CD14-positive monocyte (primary cell): ENCODE measurements around the gene CENPU. TPM values are rescaled to one million over a fixed set of nuclear protein-coding genes. Genes with fewer than 3 reads are reported as not detected.

Experiments
- DNase-seq, 3 donors: peaks; one replicate each; pipeline ENCODE4 v3.0.0-alpha.2; 2011 to 2022
- H2AFZ ChIP-seq: 2 replicates; pipeline ENCODE4 v1.6.0; 2012; ENCODE audit warnings: mild to moderate bottlenecking, low read depth, low read length, inconsistent platforms; ENCODE audit not compliant: insufficient read depth, poor library complexity, severe bottlenecking
- H3K27ac ChIP-seq, 2 donors: 1 replicate in 1 of 2; 2 replicates in 1 of 2; pipeline ENCODE4 v1.5.1; 2012 to 2013; ENCODE audit warnings: low read length in 2 of 2, control low read depth in 1 of 2, inconsistent platforms in 1 of 2, low read depth in 1 of 2, mild to moderate bottlenecking in 1 of 2
- H3K27me3 ChIP-seq, 2 donors: one replicate each; pipeline versions ENCODE4 v1.6.0 to v1.6.1; 2011 to 2013; ENCODE audit warnings: low read length in 2 of 2; ENCODE audit not compliant: control insufficient read depth in 2 of 2, insufficient read depth in 2 of 2
- H3K36me3 ChIP-seq, 2 donors: replicated peaks in 1 of 2; 1 replicate in 1 of 2; 2 replicates in 1 of 2; pipeline versions ENCODE4 v1.5.1 to v1.6.1; 2012 to 2013; ENCODE audit warnings: low read length in 2 of 2, control low read depth in 1 of 2, inconsistent platforms in 1 of 2, mild to moderate bottlenecking in 1 of 2; ENCODE audit not compliant: insufficient read depth in 2 of 2, control insufficient read depth in 1 of 2
- H3K4me1 ChIP-seq, 2 donors: 1 replicate in 1 of 2; 2 replicates in 1 of 2; pipeline versions ENCODE4 v1.5.1 to v1.6.1; 2012 to 2013; ENCODE audit warnings: low read length in 2 of 2, control low read depth in 1 of 2, inconsistent platforms in 1 of 2, mild to moderate bottlenecking in 1 of 2, moderate library complexity in 1 of 2; ENCODE audit not compliant: insufficient read depth in 2 of 2, control insufficient read depth in 1 of 2
- H3K4me2 ChIP-seq: replicated peaks from 2 replicates; pipeline ENCODE3; 2012; ENCODE audit warnings: low read length, moderate library complexity, mild to moderate bottlenecking; ENCODE audit not compliant: poor library complexity, severe bottlenecking; ENCODE audit errors: extremely low read depth
- H3K4me3 ChIP-seq, 3 experiments: fragments of 200-600 bp in 1 of 3; sonication (generic) in 1 of 3; replicated peaks in 1 of 3; 1 replicate in 2 of 3; 2 replicates in 1 of 3; pipeline ENCODE4 v1.5.1; 2011 to 2013; ENCODE audit warnings: low read length in 3 of 3, mild to moderate bottlenecking in 3 of 3, control low read depth in 2 of 3, low read depth in 2 of 3, inconsistent platforms in 1 of 3, moderate library complexity in 1 of 3
- H3K79me2 ChIP-seq: 2 replicates; pipeline ENCODE4 v1.6.0; 2012; ENCODE audit warnings: mild to moderate bottlenecking, control low read depth, inconsistent platforms, low read length, moderate library complexity; ENCODE audit not compliant: insufficient read depth
- H3K9ac ChIP-seq: 2 replicates; pipeline ENCODE4 v1.6.0; 2017; ENCODE audit warnings: low read length, mild to moderate bottlenecking; ENCODE audit not compliant: insufficient read depth, poor library complexity, severe bottlenecking
- H3K9me3 ChIP-seq, 2 donors: replicated peaks in 1 of 2; 1 replicate in 1 of 2; 2 replicates in 1 of 2; pipeline versions ENCODE4 v1.5.1 to v1.6.1; 2012 to 2013; ENCODE audit warnings: low read length in 2 of 2, control low read depth in 1 of 2; ENCODE audit not compliant: control insufficient read depth in 1 of 2, insufficient read depth in 1 of 2
- H4K20me1 ChIP-seq: 2 replicates; pipeline ENCODE4 v1.6.0; 2012; ENCODE audit warnings: mild to moderate bottlenecking, low read length, control low read depth, moderate library complexity; ENCODE audit not compliant: insufficient read depth
- H3K27ac Mint-ChIP-seq, 7 donors: one replicate each; pipeline ENCODE4 v1.8.0; 2020; ENCODE audit warnings: mild to moderate bottlenecking in 7 of 7, mixed read lengths in 7 of 7, moderate library complexity in 6 of 7, inconsistent platforms in 2 of 7
- H3K27me3 Mint-ChIP-seq, 3 donors: one replicate each; pipeline ENCODE4 v1.8.0; 2021 to 2022; ENCODE audit warnings: low read depth in 3 of 3, mild to moderate bottlenecking in 3 of 3, mixed read lengths in 3 of 3, moderate library complexity in 3 of 3, inconsistent platforms in 1 of 3
- H3K36me3 Mint-ChIP-seq, 2 donors: one replicate each; pipeline ENCODE4 v1.8.0; 2020; ENCODE audit warnings: mixed read lengths in 2 of 2, inconsistent platforms in 1 of 2, mild to moderate bottlenecking in 1 of 2
- H3K4me1 Mint-ChIP-seq: one replicate; pipeline ENCODE4 v1.8.0; 2020; ENCODE audit warnings: mild to moderate bottlenecking, mixed read lengths
- H3K4me3 Mint-ChIP-seq, 2 donors: one replicate each; pipeline ENCODE4 v1.8.0; 2020; ENCODE audit warnings: mild to moderate bottlenecking in 2 of 2, mixed read lengths in 2 of 2, moderate library complexity in 1 of 2
- H3K9me3 Mint-ChIP-seq, 7 donors: one replicate each; pipeline ENCODE4 v1.8.0; 2020 to 2022; ENCODE audit warnings: mixed read lengths in 7 of 7, mild to moderate bottlenecking in 6 of 7, moderate library complexity in 6 of 7, inconsistent platforms in 2 of 7
- WGBS: methylation state at CpG from one replicate; pipeline ENCODE4 v1.1.5; 2013; ENCODE audit warnings: missing lambda C conversion rate; ENCODE audit not compliant: insufficient coverage; 5-methylcytosine and 5-hydroxymethylcytosine counted together
- intact Hi-C, 2 donors: fragments of 100-400 bp; cut with micrococcal nuclease; formaldehyde crosslinking; loops; one replicate each; pipeline versions ENCODE4 v1.15.0 to v1.15.1; 2023
- polyA plus RNA-seq, 3 donors: library from polyadenylated mRNA; depleted of rRNA in 1 of 3; unstranded in 2 of 3; stranded (reverse) in 1 of 3; fragments of 300-500 nt in 2 of 3; fragments of >200 nt in 1 of 3; fragmentation: Illumina TruSeq in 2 of 3; gene quantifications; 1 replicate in 2 of 3; 2 replicates in 1 of 3; pipeline ENCODE4 v1.2.3, GENCODE V29; 2012 to 2021
- TF ChIP-seq, protein P1 (sequence below): fragments of 200-600 bp; IDR thresholded peaks from one replicate; pipeline ENCODE4 v1.8.0; 2022; ENCODE audit warnings: antibody characterized with exemption, mild to moderate bottlenecking

CENPU gene
- polyA plus RNA-seq, 3 donors: 1.2 to 1.6 (median 1.5) TPM

DNA sequence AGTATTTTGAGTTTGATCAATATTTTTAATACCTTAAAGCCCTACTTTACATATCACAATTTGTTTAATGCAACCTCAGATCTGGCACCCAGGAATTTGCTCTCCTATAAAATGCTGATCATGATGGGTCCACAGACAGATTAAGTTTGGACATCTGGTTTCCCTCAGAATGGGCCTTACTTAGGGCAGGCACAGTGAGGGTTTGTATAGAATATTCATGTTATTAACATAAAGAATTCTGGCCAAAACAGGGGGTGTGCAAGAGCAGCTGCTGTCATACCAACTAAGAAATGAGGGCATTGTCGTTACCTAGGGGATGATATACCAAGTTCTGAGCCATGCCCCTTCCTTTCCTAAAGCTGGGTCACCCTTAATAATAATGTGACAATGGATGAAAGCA is 37.5 kb upstream of the CENPU start:
- Histone ChIP-seq H3K4me1 (no peaks in the 10 kb centered on the region), H2AFZ (no peak overlapping the region), H3K79me2 (no peaks in the 10 kb centered on the region), H3K9ac (no peak overlapping the region), H3K27ac (no peak overlapping the region), H3K4me3 (no peak overlapping the region), H3K4me2 (no peak overlapping the region), H3K36me3 (peaks cover 89 to 99% of the 10 kb centered on the region in 2 donors), H3K27me3 (no peaks in the 10 kb centered on the region), H3K9me3 (no peaks in the 10 kb centered on the region), H4K20me1 (peaks cover 93% of the 10 kb centered on the region)
- Mint-ChIP-seq H3K27ac (no peak overlapping the region), H3K36me3 (peaks cover 90 to 96% of the 10 kb centered on the region in 2 donors), H3K4me1 (no peaks in the 10 kb centered on the region), H3K27me3 (no peaks in the 10 kb centered on the region), H3K9me3 (no peaks in the 10 kb centered on the region), H3K4me3 (no peak overlapping the region)
- WGBS: 100% methylated on average over 1 of the region's 1 CpG
- DNase-seq: no peak
- TF ChIP-seq, protein P1, sequence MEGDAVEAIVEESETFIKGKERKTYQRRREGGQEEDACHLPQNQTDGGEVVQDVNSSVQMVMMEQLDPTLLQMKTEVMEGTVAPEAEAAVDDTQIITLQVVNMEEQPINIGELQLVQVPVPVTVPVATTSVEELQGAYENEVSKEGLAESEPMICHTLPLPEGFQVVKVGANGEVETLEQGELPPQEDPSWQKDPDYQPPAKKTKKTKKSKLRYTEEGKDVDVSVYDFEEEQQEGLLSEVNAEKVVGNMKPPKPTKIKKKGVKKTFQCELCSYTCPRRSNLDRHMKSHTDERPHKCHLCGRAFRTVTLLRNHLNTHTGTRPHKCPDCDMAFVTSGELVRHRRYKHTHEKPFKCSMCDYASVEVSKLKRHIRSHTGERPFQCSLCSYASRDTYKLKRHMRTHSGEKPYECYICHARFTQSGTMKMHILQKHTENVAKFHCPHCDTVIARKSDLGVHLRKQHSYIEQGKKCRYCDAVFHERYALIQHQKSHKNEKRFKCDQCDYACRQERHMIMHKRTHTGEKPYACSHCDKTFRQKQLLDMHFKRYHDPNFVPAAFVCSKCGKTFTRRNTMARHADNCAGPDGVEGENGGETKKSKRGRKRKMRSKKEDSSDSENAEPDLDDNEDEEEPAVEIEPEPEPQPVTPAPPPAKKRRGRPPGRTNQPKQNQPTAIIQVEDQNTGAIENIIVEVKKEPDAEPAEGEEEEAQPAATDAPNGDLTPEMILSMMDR: no peak
- intact Hi-C loops: no loop called here

- H3K27me3 ChIP-seq: no peaks in the 10 kb centered on the region
- no peak overlapping the region for H3K4me3 ChIP-seq
- no peak overlapping the region for H3K9ac ChIP-seq
- H3K79me2 ChIP-seq: no peaks in the 10 kb centered on the region
- H3K4me1 ChIP-seq: no peaks in the 10 kb centered on the region
- no peaks in the 10 kb centered on the region for H3K4me1 Mint-ChIP-seq
- no peak overlapping the region for H3K4me3 Mint-ChIP-seq
- DNase-seq: no peak
- no peak overlapping the region for H3K27ac Mint-ChIP-seq
- intact Hi-C loops: no loop called here
- TF ChIP-seq, protein P1: no peak
- peaks cover 96 to 99% of the 10 kb centered on the region in 2 donors for H3K36me3 Mint-ChIP-seq
- H3K27me3 Mint-ChIP-seq: no peaks in the 10 kb centered on the region
- peaks cover 93% of the 10 kb centered on the region for H4K20me1 ChIP-seq
- 97% methylated on average over 5 of the region's 7 CpGs for WGBS
- H3K4me2 ChIP-seq: no peak overlapping the region
- peaks cover 95 to 100% of the 10 kb centered on the region in 2 donors for H3K36me3 ChIP-seq
- H3K9me3 ChIP-seq: no peaks in the 10 kb centered on the region
- no peak overlapping the region for H2AFZ ChIP-seq
- no peak overlapping the region for H3K27ac ChIP-seq
- H3K9me3 Mint-ChIP-seq: no peaks in the 10 kb centered on the region
These were observed 35.4 kb upstream of the CENPU start for GRCh38 chr4:184769141-184769765.
